HEK293T (cell line): ENCODE data around the gene STAM2.

Experiments
- CTCF ChIA-PET: fragments of 350-600 bp; formaldehyde crosslinking; extraction: SDS; loops from one replicate; lab custom pipeline; 2021; ENCODE audit warnings: antibody characterized with exemption, inconsistent platforms; lab: Yijun Ruan, JAX
- POLR2A ChIA-PET: fragments of 350-600 bp; formaldehyde crosslinking; extraction: SDS; loops from one replicate; lab custom pipeline; 2020; ENCODE audit warnings: antibody characterized with exemption, inconsistent platforms; lab: Yijun Ruan, JAX
- DNase-seq: peaks from one replicate; pipeline ENCODE4 v3.0.0; 2012; ENCODE audit warnings: mixed read lengths; ENCODE audit errors: extremely low spot score
- ARNT ChIP-seq: fragments of 450-650 bp; IDR thresholded peaks from 2 replicates; pipeline ENCODE4 v1.6.1; 2017; ENCODE audit warnings: mild to moderate bottlenecking
- BHLHE40 ChIP-seq: fragments of 450-650 bp; IDR thresholded peaks from 2 replicates; pipeline ENCODE4 v1.6.1; 2016; ENCODE audit warnings: mild to moderate bottlenecking, moderate library complexity, borderline replicate concordance
- CTBP1 ChIP-seq: fragments of 450-650 bp; IDR thresholded peaks from 2 replicates; pipeline ENCODE4 v1.6.1; 2016; ENCODE audit warnings: borderline replicate concordance
- ELF4 ChIP-seq: fragments of 450-650 bp; IDR thresholded peaks from 2 replicates; pipeline ENCODE4 v1.6.1; 2017; ENCODE audit warnings: antibody characterized with exemption
- FOXA1 ChIP-seq: fragments of 450-650 bp; IDR thresholded peaks from 2 replicates; pipeline ENCODE4 v1.6.1; 2016; ENCODE audit warnings: mild to moderate bottlenecking
- FOXK2 ChIP-seq: fragments of 450-650 bp; IDR thresholded peaks from 2 replicates; pipeline ENCODE4 v1.6.1; 2016; ENCODE audit warnings: mild to moderate bottlenecking
- FOXM1 ChIP-seq: fragments of 450-650 bp; IDR thresholded peaks from 2 replicates; pipeline ENCODE4 v1.6.1; 2017; ENCODE audit warnings: mild to moderate bottlenecking, borderline replicate concordance
- HDGF ChIP-seq: fragments of 450-650 bp; IDR thresholded peaks from 2 replicates; pipeline ENCODE4 v1.6.1; 2017; ENCODE audit warnings: antibody characterized with exemption, borderline replicate concordance
- L3MBTL2 ChIP-seq: fragments of 450-650 bp; conservative IDR thresholded peaks from 2 replicates; pipeline ENCODE4 v1.6.1; 2016; ENCODE audit warnings: mild to moderate bottlenecking
- LEF1 ChIP-seq: fragments of 450-650 bp; IDR thresholded peaks from 2 replicates; pipeline ENCODE4 v1.6.1; 2017; ENCODE audit warnings: mild to moderate bottlenecking, borderline replicate concordance
- NFRKB ChIP-seq: fragments of 450-650 bp; IDR thresholded peaks from 2 replicates; pipeline ENCODE4 v1.6.1; 2016; ENCODE audit warnings: mild to moderate bottlenecking, moderate library complexity
- PKNOX1 ChIP-seq: fragments of 450-650 bp; IDR thresholded peaks from 2 replicates; pipeline ENCODE4 v1.6.1; 2016
- SP1 ChIP-seq: fragments of 450-650 bp; IDR thresholded peaks from 2 replicates; pipeline ENCODE4 v1.6.1; 2017
- SUZ12 ChIP-seq: fragments of 450-650 bp; IDR thresholded peaks from 2 replicates; pipeline ENCODE4 v1.6.1; 2016; ENCODE audit warnings: mild to moderate bottlenecking
- TARDBP ChIP-seq: fragments of 450-650 bp; IDR thresholded peaks from 2 replicates; pipeline ENCODE4 v1.6.1; 2016
- ZNF384 ChIP-seq: fragments of 450-650 bp; IDR thresholded peaks from 2 replicates; pipeline ENCODE4 v1.6.1; 2016

Gene STAM2

GRCh38 chr2:152071092-152071491 lies 104.5 kb downstream of the STAM2 start:
- no peak for DNase-seq
- ChIA-PET POLR2A (no interaction called here), CTCF (no interaction called here)
- TF ChIP-seq NFRKB: no peak
- TF ChIP-seq CTBP1: no peak

DNA sequence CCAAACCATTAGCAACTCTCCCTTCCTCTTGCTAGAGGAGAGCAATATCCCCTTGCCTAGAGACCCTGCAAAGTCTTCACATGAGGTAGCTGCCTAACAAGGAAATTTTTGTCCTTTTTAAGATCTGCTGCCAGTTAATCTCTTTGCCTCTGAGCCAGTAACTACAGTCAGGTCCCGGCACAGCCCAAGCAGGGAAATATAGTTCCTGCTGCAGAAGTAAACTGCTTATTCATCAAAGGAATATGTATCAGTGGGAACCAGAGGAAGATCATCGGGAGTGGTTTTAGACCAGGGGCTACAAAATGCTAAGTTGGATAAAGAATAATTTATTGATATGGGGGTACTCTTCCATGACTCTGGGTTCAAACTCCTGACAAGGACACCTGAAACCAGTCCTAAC lies 107.3 kb downstream of the STAM2 start:
- TF ChIP-seq BHLHE40 (no peak), SP1 (no peak), PKNOX1 (no peak), SUZ12 (no peak), ZNF384 (no peak), FOXM1 (no peak), L3MBTL2 (no peak), ELF4 (no peak), LEF1 (no peak), FOXK2 (no peak), NFRKB (no peak), TARDBP (no peak), ARNT (no peak), FOXA1 (no peak), HDGF (no peak), CTBP1 (no peak)
- POLR2A ChIA-PET: no interaction called here
- CTCF ChIA-PET: no interaction called here
- no peak for DNase-seq

DNA sequence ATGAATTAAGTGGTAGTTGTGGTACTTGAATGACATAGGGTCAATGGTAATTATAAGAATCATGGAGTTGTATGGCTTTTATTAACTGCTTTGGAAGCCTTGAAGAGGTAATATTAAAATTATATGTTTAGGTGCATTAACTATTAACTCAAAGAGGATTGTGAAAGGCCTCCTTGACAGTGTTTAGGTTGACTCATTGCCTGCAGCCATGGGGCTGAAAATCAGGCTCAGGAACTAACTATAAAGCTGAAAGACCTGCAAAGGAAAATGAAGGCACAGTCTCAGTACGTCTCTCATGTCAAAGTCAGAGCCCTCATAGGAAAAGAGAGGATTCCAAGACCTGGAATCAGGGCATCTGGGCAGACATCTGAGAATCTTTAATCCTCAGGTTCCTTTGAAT lies 107.7 kb downstream of the STAM2 start:
- DNase-seq: no peak
- ChIA-PET CTCF (no interaction called here), POLR2A (no interaction called here)
- no peak for TF ChIP-seq ARNT
- TF ChIP-seq ZNF384: no peak
- no peak for TF ChIP-seq SP1
- TF ChIP-seq LEF1: no peak
- TF ChIP-seq PKNOX1: no peak
- no peak for TF ChIP-seq TARDBP
- TF ChIP-seq NFRKB: no peak
- no peak for TF ChIP-seq SUZ12
- TF ChIP-seq L3MBTL2: no peak
- TF ChIP-seq FOXM1: no peak
- TF ChIP-seq ELF4: no peak
- TF ChIP-seq HDGF: no peak
- TF ChIP-seq CTBP1: no peak
- no peak for TF ChIP-seq FOXK2
- no peak for TF ChIP-seq BHLHE40
- TF ChIP-seq FOXA1: no peak
